NT2/D1 (cell line): ENCODE data around the gene RIGI.

Source experiments
- YY1 ChIP-seq: IDR thresholded peaks from 2 replicates; pipeline ENCODE4 v1.6.1; 2011; ENCODE audit not compliant: insufficient read length, insufficient read depth
- ZNF274 ChIP-seq: IDR thresholded peaks from 2 replicates; pipeline ENCODE4 v1.6.1; 2011; ENCODE audit warnings: mild to moderate bottlenecking, low read depth, low read length

GRCh38 chr9:32552172-32552872 is 26.3 kb upstream of the RIGI start, which contains the start of the genes SMIM27 and TOPORS:
- TF ChIP-seq YY1, result peak; percentile 95
- TF ChIP-seq ZNF274, result no peak
